ENCODE results near the gene MAST3. TPM values are rescaled to one million over a fixed set of nuclear protein-coding genes. Genes with fewer than 3 reads are reported as not detected.

The MAST3 gene
- total RNA-seq, 1 experiment from 2014 or later: 10.4 TPM

DNA sequence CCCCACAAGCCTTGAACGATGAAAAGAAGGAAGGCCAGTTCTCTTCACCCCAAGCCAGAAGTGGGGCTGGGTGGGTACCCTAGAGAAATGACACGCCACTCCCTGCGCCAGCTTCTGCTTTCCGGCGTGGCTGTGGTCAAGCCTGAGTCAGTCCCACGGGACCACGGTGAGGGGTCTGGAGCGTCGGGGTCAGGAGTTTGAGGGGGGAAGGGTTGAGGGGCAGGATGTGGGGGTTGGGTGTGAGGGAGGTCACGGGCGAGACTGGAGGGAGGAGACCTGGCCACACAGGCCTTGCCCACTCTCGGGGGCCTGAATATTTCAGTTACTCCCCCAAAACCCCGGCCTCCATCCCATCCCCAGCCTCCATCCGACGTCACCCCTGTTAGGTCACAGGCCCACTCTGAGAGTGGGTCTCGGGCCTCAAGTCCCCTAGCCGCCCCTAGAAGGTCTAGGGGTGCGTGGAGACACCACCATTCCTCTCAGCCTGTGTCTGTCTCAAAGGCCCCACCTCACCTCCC, 75.5 kb downstream of the MAST3 start:
- H3K27ac Mint-ChIP-seq: no peak overlapping the region; a peak in 1 of 7 replicates
- no peak overlapping the region for H3K9ac ChIP-seq (ENCODE audit: extremely low read depth, insufficient read length, low read length)
- H3K56ac ChIP-seq (ENCODE audit: insufficient read length, low read depth, low read length): no peak overlapping the region
- no peak overlapping the region for H3K4ac ChIP-seq (ENCODE audit: low read depth, low read length)
- H3K27me3 Mint-ChIP-seq (ENCODE audit: low read depth): peaks cover 17% of the 10 kb centered on the region
- H2BK15ac ChIP-seq (ENCODE audit: low read depth, low read length): no peak overlapping the region
- H3K4me3 Mint-ChIP-seq: peak overlapping the region in 1 of 2 experiments; percentile 85; a peak in 2 of 5 replicates
- H3K36me3 Mint-ChIP-seq (ENCODE audit: insufficient read depth in 1 of 3, low read depth in 3 of 3): peaks cover 10 to 39% (median 33%) of the 10 kb centered on the region in 3 experiments
- H3K9me3 Mint-ChIP-seq: no peaks in the 10 kb centered on the region
- no peak overlapping the region for H2BK5ac ChIP-seq (ENCODE audit: insufficient read length, low read length)
- H3K23ac ChIP-seq (ENCODE audit: insufficient read length, low read depth, low read length): no peak overlapping the region
- no peak overlapping the region for H2AK5ac ChIP-seq (ENCODE audit: insufficient read length, low read length)
- no peak overlapping the region for H3K27ac ChIP-seq (ENCODE audit: insufficient read length, low read depth, low read length)
- H3K4me1 Mint-ChIP-seq: peaks cover 9 to 18% of the 10 kb centered on the region in 2 experiments
- TF ChIP-seq, protein P1, sequence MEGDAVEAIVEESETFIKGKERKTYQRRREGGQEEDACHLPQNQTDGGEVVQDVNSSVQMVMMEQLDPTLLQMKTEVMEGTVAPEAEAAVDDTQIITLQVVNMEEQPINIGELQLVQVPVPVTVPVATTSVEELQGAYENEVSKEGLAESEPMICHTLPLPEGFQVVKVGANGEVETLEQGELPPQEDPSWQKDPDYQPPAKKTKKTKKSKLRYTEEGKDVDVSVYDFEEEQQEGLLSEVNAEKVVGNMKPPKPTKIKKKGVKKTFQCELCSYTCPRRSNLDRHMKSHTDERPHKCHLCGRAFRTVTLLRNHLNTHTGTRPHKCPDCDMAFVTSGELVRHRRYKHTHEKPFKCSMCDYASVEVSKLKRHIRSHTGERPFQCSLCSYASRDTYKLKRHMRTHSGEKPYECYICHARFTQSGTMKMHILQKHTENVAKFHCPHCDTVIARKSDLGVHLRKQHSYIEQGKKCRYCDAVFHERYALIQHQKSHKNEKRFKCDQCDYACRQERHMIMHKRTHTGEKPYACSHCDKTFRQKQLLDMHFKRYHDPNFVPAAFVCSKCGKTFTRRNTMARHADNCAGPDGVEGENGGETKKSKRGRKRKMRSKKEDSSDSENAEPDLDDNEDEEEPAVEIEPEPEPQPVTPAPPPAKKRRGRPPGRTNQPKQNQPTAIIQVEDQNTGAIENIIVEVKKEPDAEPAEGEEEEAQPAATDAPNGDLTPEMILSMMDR (conservative IDR thresholded peaks at IDR 0.05): no peak
- H3K79me2 ChIP-seq (ENCODE audit: insufficient read depth, low read length): no peaks in the 10 kb centered on the region
- H3K79me1 ChIP-seq (ENCODE audit: insufficient read depth, low read depth, low read length, poor library complexity, severe bottlenecking): no peaks in the 10 kb centered on the region
- peak overlapping the region; percentile 71 for H3K4me2 ChIP-seq (ENCODE audit: insufficient read depth, insufficient read length, low read length)
- H3K14ac ChIP-seq (ENCODE audit: insufficient read depth, low read length): no peak overlapping the region
- no peak overlapping the region for H2AFZ ChIP-seq (ENCODE audit: low read length)
- no peak for DNase-seq
- H4K20me1 ChIP-seq (ENCODE audit: control insufficient read depth, insufficient read depth, insufficient read length): no peaks in the 10 kb centered on the region
- H3K4me1 ChIP-seq (ENCODE audit: insufficient read depth, low read length): no peaks in the 10 kb centered on the region; the same call in 1 of the 2 replicates
- no peak overlapping the region for H4K91ac ChIP-seq (ENCODE audit: insufficient read length, low read depth, low read length)
- peak overlapping the region; percentile 63 for H3K18ac ChIP-seq (ENCODE audit: insufficient read length, low read depth, low read length)
- no CpG with 5 or more reads among the region's 18 CpGs for WGBS (ENCODE audit: extremely low coverage, insufficient read length, low lambda C conversion rate)
- H3K9me3 ChIP-seq (ENCODE audit: control insufficient read depth, low read depth, low read length): no peaks in the 10 kb centered on the region
- no peak overlapping the region for H4K8ac ChIP-seq (replicated peaks; ENCODE audit: insufficient read length, low read depth, low read length)
- no peak overlapping the region for H2BK12ac ChIP-seq (ENCODE audit: insufficient read length, low read depth, low read length)
- H4K5ac ChIP-seq (ENCODE audit: insufficient read length, low read depth, low read length): no peak overlapping the region
- H3T11ph ChIP-seq (ENCODE audit: low read length): no peak overlapping the region
- H3K27me3 ChIP-seq (ENCODE audit: insufficient read depth, low read length): no peaks in the 10 kb centered on the region
- no peak overlapping the region for H2BK120ac ChIP-seq (ENCODE audit: low read depth, low read length, poor library complexity, severe bottlenecking)
- no peak overlapping the region for H2BK20ac ChIP-seq (ENCODE audit: low read depth, low read length, poor library complexity, severe bottlenecking)
- peaks cover 10% of the 10 kb centered on the region for H3K23me2 ChIP-seq (ENCODE audit: insufficient read length, low read depth, low read length, poor library complexity, severe bottlenecking)

All from H9 (cell line).